MCF 10A (cell line): Measurements from ENCODE around the gene MAN1C1. TPM values are rescaled to one million over a fixed set of nuclear protein-coding genes. Genes with fewer than 3 reads are reported as not detected.

Source experiments
- BruUV-seq: library from RNA; stranded (reverse); fragments of 400-500 nt; replicated peaks from 2 replicates; lab custom pipeline; 2021; lab: Mats Ljungman, UMichigan
- CTCF ChIA-PET: fragments of 300-600 bp; sonication (Branson Sonifier 250); formaldehyde crosslinking; extraction: SDS; loops from one replicate; lab custom pipeline; 2021; ENCODE audit warnings: antibody characterized with exemption, inconsistent platforms; lab: Yijun Ruan, JAX
- POLR2A ChIA-PET: fragments of 300-600, 350-650 bp; sonication (Branson Sonifier 250); formaldehyde crosslinking; extraction: SDS; loops from one replicate; lab custom pipeline; 2020; ENCODE audit warnings: antibody characterized with exemption, inconsistent platforms; lab: Yijun Ruan, JAX
- DNase-seq: peaks from one replicate; pipeline ENCODE4 v3.0.0-alpha.2; 2018; ENCODE audit not compliant: unreplicated experiment
- H3K27ac Mint-ChIP-seq: one replicate; pipeline ENCODE4 v1.8.0; 2022; ENCODE audit warnings: mild to moderate bottlenecking, low read depth, mixed read lengths; ENCODE audit not compliant: unreplicated experiment
- H3K27me3 Mint-ChIP-seq: one replicate; pipeline ENCODE4 v1.8.0; 2022; ENCODE audit warnings: mixed read lengths; ENCODE audit not compliant: insufficient read depth, unreplicated experiment
- H3K36me3 Mint-ChIP-seq: one replicate; pipeline ENCODE4 v1.8.0; 2022; ENCODE audit warnings: mild to moderate bottlenecking, moderate library complexity, mixed read lengths; ENCODE audit not compliant: insufficient read depth, unreplicated experiment
- H3K4me1 Mint-ChIP-seq: one replicate; pipeline ENCODE4 v1.8.0; 2022; ENCODE audit warnings: mixed read lengths; ENCODE audit not compliant: insufficient read depth, unreplicated experiment
- H3K4me3 Mint-ChIP-seq: one replicate; pipeline ENCODE4 v1.8.0; 2022; ENCODE audit warnings: mild to moderate bottlenecking, moderate library complexity, mixed read lengths; ENCODE audit not compliant: unreplicated experiment
- H3K9me3 Mint-ChIP-seq: one replicate; pipeline ENCODE4 v1.8.0; 2022; ENCODE audit warnings: mixed read lengths; ENCODE audit not compliant: unreplicated experiment
- intact Hi-C: fragments of 100-400 bp; cut with micrococcal nuclease; formaldehyde crosslinking; loops from 2 replicates; pipeline ENCODE4 v1.14.1; 2022
- total RNA-seq: library from RNA; stranded (reverse); gene quantifications from 2 replicates; pipeline ENCODE4 v1.2.3, GENCODE V29; 2022
- TF ChIP-seq, protein P1 (sequence below): fragments of 200-600 bp; IDR thresholded peaks from one replicate; pipeline ENCODE4 v1.8.0; 2022; ENCODE audit warnings: antibody characterized with exemption, mild to moderate bottlenecking; ENCODE audit not compliant: unreplicated experiment

Gene MAN1C1
- total RNA-seq, 1 experiment from 2014 or later = not detected

DNA sequence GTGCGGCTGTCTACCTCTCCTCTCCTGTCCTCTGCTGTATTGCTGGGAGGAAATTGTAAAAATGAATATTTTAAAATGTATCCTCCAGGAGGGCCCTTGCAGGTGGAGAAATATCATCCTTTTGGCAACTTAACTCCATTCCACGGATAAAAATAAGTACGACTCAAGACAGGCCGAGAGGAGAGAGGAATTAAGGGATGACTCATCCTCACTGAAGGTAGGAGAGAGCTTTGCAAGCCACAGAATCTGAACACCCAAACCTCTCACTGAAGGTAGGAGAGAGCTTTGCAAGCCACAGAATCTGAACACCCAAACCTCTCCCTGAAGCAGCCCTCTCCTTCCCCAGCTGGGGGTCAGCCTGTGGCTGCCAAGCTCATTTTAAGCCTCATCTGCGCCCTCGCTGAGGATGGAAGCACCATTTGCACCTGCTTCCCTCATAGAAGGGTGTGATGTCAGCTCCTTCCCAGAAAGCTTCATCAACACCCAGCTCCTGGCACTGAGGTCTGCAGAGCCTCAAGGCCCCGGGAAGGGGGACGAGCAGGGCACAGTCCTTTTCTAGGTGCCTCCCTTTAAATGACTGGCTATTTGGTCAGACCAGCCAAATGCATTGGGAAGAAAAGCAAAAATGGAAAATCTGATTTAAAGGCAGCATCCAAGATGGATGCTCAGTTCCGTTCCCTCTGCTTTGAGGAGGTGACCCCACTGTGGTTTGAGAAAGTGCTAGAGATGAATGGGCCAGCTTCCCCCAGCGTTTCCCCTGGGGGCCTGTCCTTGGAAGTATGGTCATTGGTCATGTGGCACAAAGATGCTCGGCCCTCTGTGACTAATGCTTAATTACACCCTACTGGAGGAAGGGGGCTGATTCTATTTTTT lies 170.5 kb downstream of the MAN1C1 start:
- TF ChIP-seq, protein P1, sequence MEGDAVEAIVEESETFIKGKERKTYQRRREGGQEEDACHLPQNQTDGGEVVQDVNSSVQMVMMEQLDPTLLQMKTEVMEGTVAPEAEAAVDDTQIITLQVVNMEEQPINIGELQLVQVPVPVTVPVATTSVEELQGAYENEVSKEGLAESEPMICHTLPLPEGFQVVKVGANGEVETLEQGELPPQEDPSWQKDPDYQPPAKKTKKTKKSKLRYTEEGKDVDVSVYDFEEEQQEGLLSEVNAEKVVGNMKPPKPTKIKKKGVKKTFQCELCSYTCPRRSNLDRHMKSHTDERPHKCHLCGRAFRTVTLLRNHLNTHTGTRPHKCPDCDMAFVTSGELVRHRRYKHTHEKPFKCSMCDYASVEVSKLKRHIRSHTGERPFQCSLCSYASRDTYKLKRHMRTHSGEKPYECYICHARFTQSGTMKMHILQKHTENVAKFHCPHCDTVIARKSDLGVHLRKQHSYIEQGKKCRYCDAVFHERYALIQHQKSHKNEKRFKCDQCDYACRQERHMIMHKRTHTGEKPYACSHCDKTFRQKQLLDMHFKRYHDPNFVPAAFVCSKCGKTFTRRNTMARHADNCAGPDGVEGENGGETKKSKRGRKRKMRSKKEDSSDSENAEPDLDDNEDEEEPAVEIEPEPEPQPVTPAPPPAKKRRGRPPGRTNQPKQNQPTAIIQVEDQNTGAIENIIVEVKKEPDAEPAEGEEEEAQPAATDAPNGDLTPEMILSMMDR = no peak
- ChIA-PET CTCF (interaction anchor here (0.6 to 1.8 kb wide), 8 partner anchors 9 to 758 kb away, joined by 3 to 12 read pairs (median 4); partner anchors contain the start of gene CEP85), POLR2A (interaction anchor here (0.8 kb wide), 1 partner anchor 554 kb away, joined by 3 read pairs; the partner anchor contains the start of gene SYF2)
- DNase-seq = no peak
- Mint-ChIP-seq H3K27me3 (no peaks in the 10 kb centered on the region), H3K4me3 (no peak overlapping the region), H3K36me3 (no peaks in the 10 kb centered on the region), H3K9me3 (no peaks in the 10 kb centered on the region), H3K27ac (no peak overlapping the region), H3K4me1 (no peaks in the 10 kb centered on the region)
- no TSS peak for BruUV-seq
- intact Hi-C loops = no loop called here

DNA sequence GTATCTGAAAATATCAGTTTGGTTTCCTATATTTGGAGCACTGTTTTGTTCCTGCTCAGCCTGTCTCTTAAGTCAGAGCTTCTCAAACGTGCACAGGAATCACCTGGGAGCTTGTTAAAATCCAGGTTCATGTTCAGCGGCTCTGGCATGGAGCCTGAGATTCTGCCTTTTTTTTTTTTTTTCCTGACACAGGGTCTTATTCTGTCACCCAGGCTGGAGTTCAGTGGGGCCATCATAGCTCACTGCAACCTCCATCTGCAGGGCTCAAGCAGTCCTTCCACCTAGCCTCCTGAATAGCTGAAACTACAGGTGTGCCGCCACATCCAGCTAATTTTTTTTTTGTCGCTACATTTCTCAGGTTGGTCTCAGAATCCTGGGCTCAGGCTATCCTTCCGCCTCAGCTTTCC lies 171.2 kb downstream of the MAN1C1 start:
- ChIA-PET CTCF (interaction anchor here (0.6 to 1.8 kb wide), 9 partner anchors 8 to 758 kb away, joined by 3 to 12 read pairs (median 4); partner anchors contain the start of gene CEP85), POLR2A (interaction anchor here (0.8 kb wide), 1 partner anchor 555 kb away, joined by 3 read pairs; the partner anchor contains the start of gene SYF2)
- Mint-ChIP-seq H3K27ac (no peak overlapping the region), H3K4me1 (no peaks in the 10 kb centered on the region), H3K36me3 (no peaks in the 10 kb centered on the region), H3K9me3 (no peaks in the 10 kb centered on the region), H3K27me3 (no peaks in the 10 kb centered on the region), H3K4me3 (no peak overlapping the region)
- TF ChIP-seq, protein P1 = no peak
- no peak for DNase-seq
- BruUV-seq = no TSS peak
- intact Hi-C loops = no loop called here

DNA sequence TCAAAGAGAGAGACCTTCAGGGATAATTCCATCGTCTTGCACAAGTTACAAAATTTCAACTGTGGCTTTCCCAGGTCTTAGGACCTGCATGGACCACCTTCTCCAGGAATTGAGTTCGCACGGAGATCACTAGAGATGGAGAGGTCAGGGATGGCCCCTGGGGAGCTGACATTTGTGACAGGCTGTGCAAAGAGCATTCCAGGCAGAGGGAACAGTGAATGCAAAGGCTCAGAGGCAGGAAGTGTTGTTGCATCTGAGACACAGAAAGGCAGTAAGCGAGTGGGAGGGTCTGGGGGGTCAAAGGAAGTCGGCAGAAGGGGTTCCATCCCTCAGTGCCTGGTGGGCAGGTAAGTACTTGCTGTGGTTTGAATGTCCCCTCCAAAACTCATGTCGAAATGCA lies 173.9 kb downstream of the MAN1C1 start:
- no peak for DNase-seq

More for the DNA sequence above, 173.9 kb downstream of the MAN1C1 start:
- intact Hi-C loops = loop anchor here (10.0 kb wide), 1 partner anchor 546 kb away; the partner anchor contains the start of gene RSRP1
- Mint-ChIP-seq H3K27me3 (no peaks in the 10 kb centered on the region), H3K4me3 (no peak overlapping the region), H3K4me1 (no peaks in the 10 kb centered on the region), H3K27ac (no peak overlapping the region), H3K9me3 (no peaks in the 10 kb centered on the region), H3K36me3 (no peaks in the 10 kb centered on the region)
- ChIA-PET POLR2A (interaction anchor here (1.1 kb wide), 1 partner anchor 354 kb away, joined by 3 read pairs; no protein-coding TSS in a partner anchor), CTCF (interaction anchor here (0.5 to 1.2 kb wide), 2 partner anchors 20 to 188 kb away, joined by 3 to 5 read pairs; no protein-coding TSS in a partner anchor)
- TF ChIP-seq, protein P1 = no peak
- no TSS peak for BruUV-seq
